K562 (cell line): ENCODE results near the gene IGSF23. TPM values are rescaled to one million over a fixed set of nuclear protein-coding genes. Genes with fewer than 3 reads are reported as not detected.

Experiments used
- ELF1 ChIP-seq: fragments of 200-800 bp; sonication (Bioruptor generic); IDR thresholded peaks from 2 replicates; pipeline ENCODE4 v1.6.1; 2016; ENCODE audit warnings: missing genetic modification characterization, missing compliant biosample characterization
- FUS ChIP-seq: fragments of 200-400 bp; formaldehyde crosslinking; optimal IDR thresholded peaks from 2 replicates; pipeline ENCODE3; 2017; ENCODE audit warnings: low read depth, low read length
- NFYB ChIP-seq: IDR thresholded peaks from 2 replicates; pipeline ENCODE4 v1.6.1; 2011; ENCODE audit warnings: mild to moderate bottlenecking, moderate library complexity; ENCODE audit not compliant: insufficient read length; ENCODE audit errors: extremely low read depth
- NR2F6 ChIP-seq: fragments of 450-650 bp; formaldehyde crosslinking; IDR thresholded peaks from 2 replicates; pipeline ENCODE4 v1.4.0; 2020; ENCODE audit warnings: mild to moderate bottlenecking
- NR4A1 ChIP-seq, 2 experiments: fragments of 250-450 bp in 1 of 2; fragments of 450-650 bp in 1 of 2; sonication (Bioruptor Pico) in 1 of 2; IDR thresholded peaks; 2 replicates each; pipeline versions ENCODE4 v1.4.0 to v1.6.1; 2016 to 2020; ENCODE audit warnings: mild to moderate bottlenecking in 2 of 2, missing compliant biosample characterization in 1 of 2, missing genetic modification characterization in 1 of 2, moderate library complexity in 1 of 2
- RFX1 ChIP-seq: fragments of 450-650 bp; IDR thresholded peaks from 2 replicates; pipeline ENCODE4 v1.6.1; 2016; ENCODE audit warnings: mild to moderate bottlenecking, moderate library complexity
- TAL1 ChIP-seq: fragments of 450-650 bp; IDR thresholded peaks from 2 replicates; pipeline ENCODE4 v1.6.1; 2016; ENCODE audit warnings: mild to moderate bottlenecking
- TCF7L2 ChIP-seq: fragments of 150-350 bp; IDR thresholded peaks from 2 replicates; pipeline ENCODE4 v1.6.1; 2016; ENCODE audit warnings: low read depth, mild to moderate bottlenecking, low read length, moderate library complexity
- ZFP1 ChIP-seq: fragments of 450-650 bp; formaldehyde crosslinking; IDR thresholded peaks from 2 replicates; pipeline ENCODE4 v1.4.0; 2020; ENCODE audit warnings: mild to moderate bottlenecking, mixed read lengths
- ZFP30 ChIP-seq: fragments of 250-450 bp; sonication (Bioruptor Pico); IDR thresholded peaks from 2 replicates; pipeline ENCODE4 v1.8.0; 2022; ENCODE audit warnings: moderate library complexity, mild to moderate bottlenecking, inconsistent platforms, borderline replicate concordance
- ZNF384 ChIP-seq: IDR thresholded peaks from 2 replicates; pipeline ENCODE4 v1.6.1; 2012; ENCODE audit warnings: low read depth, low read length, improper control_type of control experiment
- ZNF699 ChIP-seq: fragments of 250-450 bp; sonication (Bioruptor Pico); IDR thresholded peaks from 2 replicates; pipeline ENCODE4 v1.8.0; 2021; ENCODE audit warnings: mild to moderate bottlenecking, moderate library complexity; ENCODE audit not compliant: insufficient replicate concordance
- polyA plus RNA-seq, 8 experiments: library from polyadenylated mRNA; depleted of rRNA in 4 of 8; stranded (reverse) in 5 of 8; unstranded in 3 of 8; fragments of >200 nt; fragmentation: Nextera tagmentation in 2 of 8; fragmentation: Illumina TruSeq in 1 of 8; extraction: Ambion mirVana in 2 of 8; extraction: Trizol in 1 of 8; gene quantifications; 2 replicates each; pipeline versions ENCODE4 v1.2.1 to v1.2.3, GENCODE V29; 2011 to 2014; ENCODE audit warnings: inconsistent platforms in 1 of 8, missing spikeins in 1 of 8
- total RNA-seq, 7 experiments: library from RNA; depleted of rRNA in 6 of 7; stranded (reverse); fragments of >200 nt in 6 of 7; fragmentation: Illumina TruSeq in 2 of 7; extraction: Trizol in 2 of 7; gene quantifications; 2 replicates each; pipeline versions ENCODE4 v1.2.1 to v1.2.3, GENCODE V29; 2011 to 2021; ENCODE audit warnings: low replicate concordance in 1 of 7
- TF ChIP-seq, protein P1 (sequence below): fragments of 450-650 bp; IDR thresholded peaks from 2 replicates; pipeline ENCODE4 v1.6.1; 2014; ENCODE audit warnings: low read depth, mild to moderate bottlenecking, moderate library complexity, borderline replicate concordance
- TF ChIP-seq, protein P2 (sequence below): sonication (generic); formaldehyde crosslinking; IDR thresholded peaks from 2 replicates; pipeline ENCODE4 v1.8.0; 2023; ENCODE audit warnings: mild to moderate bottlenecking, missing genetic modification reagents
- TF ChIP-seq, protein P3 (sequence below), 2 experiments: fragments of 450-650 bp in 1 of 2; sonication (generic) in 1 of 2; formaldehyde crosslinking; conservative IDR thresholded peaks; 2 replicates each; pipeline versions ENCODE4 v1.4.0 to v1.8.1; 2020 to 2022; ENCODE audit warnings: mild to moderate bottlenecking in 1 of 2, missing genetic modification reagents in 1 of 2
- TF ChIP-seq, protein P4 (sequence below): sonication (generic); formaldehyde crosslinking; IDR thresholded peaks from 2 replicates; pipeline ENCODE4 v1.8.0; 2022; ENCODE audit warnings: mild to moderate bottlenecking, missing genetic modification reagents
- TF ChIP-seq, protein P5 (sequence below): fragments of 450-650 bp; IDR thresholded peaks from 2 replicates; pipeline ENCODE4 v1.7.1; 2018; ENCODE audit warnings: mild to moderate bottlenecking, low read depth; ENCODE audit not compliant: partially characterized antibody
- TF ChIP-seq, protein P6 (sequence below): sonication (generic); formaldehyde crosslinking; IDR thresholded peaks from 2 replicates; pipeline ENCODE4 v1.8.0; 2022; ENCODE audit warnings: mild to moderate bottlenecking, low read depth, missing genetic modification reagents

Gene IGSF23
- total and polyA plus RNA-seq, 9 of the 15 experiments (the other 6 are each of a cell fraction or from before 2014, with no cell fraction given) = not detected

DNA sequence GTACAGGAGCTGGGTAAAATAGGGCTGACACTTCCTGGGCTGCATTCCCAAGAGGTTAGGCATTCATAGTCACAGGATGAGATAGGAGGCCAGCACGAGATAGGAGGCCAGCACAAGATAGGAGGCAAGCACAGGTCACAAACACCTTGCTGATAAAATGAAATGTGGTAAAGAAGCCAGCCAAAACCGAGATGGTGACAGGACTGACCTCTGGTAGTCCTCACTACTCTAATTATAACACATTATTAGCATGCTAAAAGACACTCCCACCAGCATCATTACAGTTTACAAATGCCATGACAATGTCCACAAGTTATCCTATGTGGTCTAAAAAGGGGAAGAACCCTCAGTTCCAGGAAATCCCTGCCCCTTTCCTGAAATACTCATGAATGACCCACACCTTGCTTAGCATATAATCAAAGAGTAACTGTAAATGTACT is 20.9 kb upstream of the IGSF23 start (continued):
- TF ChIP-seq, protein P1, sequence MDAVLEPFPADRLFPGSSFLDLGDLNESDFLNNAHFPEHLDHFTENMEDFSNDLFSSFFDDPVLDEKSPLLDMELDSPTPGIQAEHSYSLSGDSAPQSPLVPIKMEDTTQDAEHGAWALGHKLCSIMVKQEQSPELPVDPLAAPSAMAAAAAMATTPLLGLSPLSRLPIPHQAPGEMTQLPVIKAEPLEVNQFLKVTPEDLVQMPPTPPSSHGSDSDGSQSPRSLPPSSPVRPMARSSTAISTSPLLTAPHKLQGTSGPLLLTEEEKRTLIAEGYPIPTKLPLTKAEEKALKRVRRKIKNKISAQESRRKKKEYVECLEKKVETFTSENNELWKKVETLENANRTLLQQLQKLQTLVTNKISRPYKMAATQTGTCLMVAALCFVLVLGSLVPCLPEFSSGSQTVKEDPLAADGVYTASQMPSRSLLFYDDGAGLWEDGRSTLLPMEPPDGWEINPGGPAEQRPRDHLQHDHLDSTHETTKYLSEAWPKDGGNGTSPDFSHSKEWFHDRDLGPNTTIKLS = no peak
- TF ChIP-seq TCF7L2 (no peak), NFYB (no peak), FUS (no peak), ELF1 (no peak), ZFP30 (CRISPR knock-in tag) (no peak), ZNF699 (no peak), ZFP1 (CRISPR knock-in tag) (no peak), NR4A1 (CRISPR knock-in tag; IDR thresholded peaks at IDR 0.05) (no peak), NR4A1 (tag; IDR thresholded peaks at IDR 0.05) (no peak), NR2F6 (CRISPR knock-in tag) (no peak), RFX1 (peak; percentile 51), ZNF384 (no peak), TAL1 (no peak)
- TF ChIP-seq, protein P2, sequence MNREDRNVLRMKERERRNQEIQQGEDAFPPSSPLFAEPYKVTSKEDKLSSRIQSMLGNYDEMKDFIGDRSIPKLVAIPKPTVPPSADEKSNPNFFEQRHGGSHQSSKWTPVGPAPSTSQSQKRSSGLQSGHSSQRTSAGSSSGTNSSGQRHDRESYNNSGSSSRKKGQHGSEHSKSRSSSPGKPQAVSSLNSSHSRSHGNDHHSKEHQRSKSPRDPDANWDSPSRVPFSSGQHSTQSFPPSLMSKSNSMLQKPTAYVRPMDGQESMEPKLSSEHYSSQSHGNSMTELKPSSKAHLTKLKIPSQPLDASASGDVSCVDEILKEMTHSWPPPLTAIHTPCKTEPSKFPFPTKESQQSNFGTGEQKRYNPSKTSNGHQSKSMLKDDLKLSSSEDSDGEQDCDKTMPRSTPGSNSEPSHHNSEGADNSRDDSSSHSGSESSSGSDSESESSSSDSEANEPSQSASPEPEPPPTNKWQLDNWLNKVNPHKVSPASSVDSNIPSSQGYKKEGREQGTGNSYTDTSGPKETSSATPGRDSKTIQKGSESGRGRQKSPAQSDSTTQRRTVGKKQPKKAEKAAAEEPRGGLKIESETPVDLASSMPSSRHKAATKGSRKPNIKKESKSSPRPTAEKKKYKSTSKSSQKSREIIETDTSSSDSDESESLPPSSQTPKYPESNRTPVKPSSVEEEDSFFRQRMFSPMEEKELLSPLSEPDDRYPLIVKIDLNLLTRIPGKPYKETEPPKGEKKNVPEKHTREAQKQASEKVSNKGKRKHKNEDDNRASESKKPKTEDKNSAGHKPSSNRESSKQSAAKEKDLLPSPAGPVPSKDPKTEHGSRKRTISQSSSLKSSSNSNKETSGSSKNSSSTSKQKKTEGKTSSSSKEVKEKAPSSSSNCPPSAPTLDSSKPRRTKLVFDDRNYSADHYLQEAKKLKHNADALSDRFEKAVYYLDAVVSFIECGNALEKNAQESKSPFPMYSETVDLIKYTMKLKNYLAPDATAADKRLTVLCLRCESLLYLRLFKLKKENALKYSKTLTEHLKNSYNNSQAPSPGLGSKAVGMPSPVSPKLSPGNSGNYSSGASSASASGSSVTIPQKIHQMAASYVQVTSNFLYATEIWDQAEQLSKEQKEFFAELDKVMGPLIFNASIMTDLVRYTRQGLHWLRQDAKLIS = no peak
- TF ChIP-seq, protein P3, sequence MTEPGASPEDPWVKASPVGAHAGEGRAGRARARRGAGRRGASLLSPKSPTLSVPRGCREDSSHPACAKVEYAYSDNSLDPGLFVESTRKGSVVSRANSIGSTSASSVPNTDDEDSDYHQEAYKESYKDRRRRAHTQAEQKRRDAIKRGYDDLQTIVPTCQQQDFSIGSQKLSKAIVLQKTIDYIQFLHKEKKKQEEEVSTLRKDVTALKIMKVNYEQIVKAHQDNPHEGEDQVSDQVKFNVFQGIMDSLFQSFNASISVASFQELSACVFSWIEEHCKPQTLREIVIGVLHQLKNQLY (CRISPR knock-in tag; conservative IDR thresholded peaks at IDR 0.05) = no peak
- TF ChIP-seq, protein P4, sequence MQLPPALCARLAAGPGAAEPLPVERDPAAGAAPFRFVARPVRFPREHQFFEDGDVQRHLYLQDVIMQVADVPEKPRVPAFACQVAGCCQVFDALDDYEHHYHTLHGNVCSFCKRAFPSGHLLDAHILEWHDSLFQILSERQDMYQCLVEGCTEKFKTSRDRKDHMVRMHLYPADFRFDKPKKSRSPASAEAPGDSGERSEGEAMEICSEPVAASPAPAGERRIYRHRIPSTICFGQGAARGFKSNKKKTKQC = no peak
- TF ChIP-seq, protein P5, sequence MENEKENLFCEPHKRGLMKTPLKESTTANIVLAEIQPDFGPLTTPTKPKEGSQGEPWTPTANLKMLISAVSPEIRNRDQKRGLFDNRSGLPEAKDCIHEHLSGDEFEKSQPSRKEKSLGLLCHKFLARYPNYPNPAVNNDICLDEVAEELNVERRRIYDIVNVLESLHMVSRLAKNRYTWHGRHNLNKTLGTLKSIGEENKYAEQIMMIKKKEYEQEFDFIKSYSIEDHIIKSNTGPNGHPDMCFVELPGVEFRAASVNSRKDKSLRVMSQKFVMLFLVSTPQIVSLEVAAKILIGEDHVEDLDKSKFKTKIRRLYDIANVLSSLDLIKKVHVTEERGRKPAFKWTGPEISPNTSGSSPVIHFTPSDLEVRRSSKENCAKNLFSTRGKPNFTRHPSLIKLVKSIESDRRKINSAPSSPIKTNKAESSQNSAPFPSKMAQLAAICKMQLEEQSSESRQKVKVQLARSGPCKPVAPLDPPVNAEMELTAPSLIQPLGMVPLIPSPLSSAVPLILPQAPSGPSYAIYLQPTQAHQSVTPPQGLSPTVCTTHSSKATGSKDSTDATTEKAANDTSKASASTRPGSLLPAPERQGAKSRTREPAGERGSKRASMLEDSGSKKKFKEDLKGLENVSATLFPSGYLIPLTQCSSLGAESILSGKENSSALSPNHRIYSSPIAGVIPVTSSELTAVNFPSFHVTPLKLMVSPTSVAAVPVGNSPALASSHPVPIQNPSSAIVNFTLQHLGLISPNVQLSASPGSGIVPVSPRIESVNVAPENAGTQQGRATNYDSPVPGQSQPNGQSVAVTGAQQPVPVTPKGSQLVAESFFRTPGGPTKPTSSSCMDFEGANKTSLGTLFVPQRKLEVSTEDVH = no peak
- TF ChIP-seq, protein P6, sequence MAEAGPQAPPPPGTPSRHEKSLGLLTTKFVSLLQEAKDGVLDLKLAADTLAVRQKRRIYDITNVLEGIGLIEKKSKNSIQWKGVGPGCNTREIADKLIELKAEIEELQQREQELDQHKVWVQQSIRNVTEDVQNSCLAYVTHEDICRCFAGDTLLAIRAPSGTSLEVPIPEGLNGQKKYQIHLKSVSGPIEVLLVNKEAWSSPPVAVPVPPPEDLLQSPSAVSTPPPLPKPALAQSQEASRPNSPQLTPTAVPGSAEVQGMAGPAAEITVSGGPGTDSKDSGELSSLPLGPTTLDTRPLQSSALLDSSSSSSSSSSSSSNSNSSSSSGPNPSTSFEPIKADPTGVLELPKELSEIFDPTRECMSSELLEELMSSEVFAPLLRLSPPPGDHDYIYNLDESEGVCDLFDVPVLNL = no peak
